ENCODE measurements around the gene CBFB.

The CBFB gene

DNA sequence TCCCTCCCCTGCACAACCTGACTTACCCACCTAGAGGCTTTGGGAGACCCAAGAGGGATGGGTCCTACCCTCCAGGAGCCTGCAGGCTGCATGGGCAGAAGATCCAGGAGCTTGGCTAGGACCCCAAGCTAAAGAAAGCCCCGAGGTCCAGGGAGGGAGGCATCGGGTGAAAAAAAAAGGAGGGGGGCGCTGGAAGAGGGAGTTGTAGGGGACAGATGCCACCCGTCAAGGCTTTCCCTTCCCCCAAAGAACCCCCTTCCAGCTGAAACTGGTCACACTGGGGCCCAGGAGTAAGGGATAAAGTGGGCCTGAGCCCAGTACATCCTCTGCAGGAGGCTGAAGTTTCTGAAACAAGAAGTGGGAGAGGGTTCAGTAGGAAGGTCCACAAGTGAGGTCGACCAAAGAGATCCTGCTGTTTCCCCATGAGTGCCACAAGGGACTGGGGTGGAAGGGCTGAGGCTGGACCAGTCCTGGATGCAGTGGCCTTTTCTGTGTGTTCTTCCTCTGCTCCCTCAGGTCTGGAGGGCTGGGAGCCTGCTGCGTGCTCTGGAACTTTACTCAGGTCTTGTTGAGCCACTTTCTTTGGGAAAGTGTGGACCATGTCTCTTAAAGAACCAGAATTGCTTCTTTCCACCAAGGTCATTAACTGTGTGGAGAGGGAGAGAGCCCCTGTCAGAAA lies 14.2 kb upstream of the CBFB start:
- TF ChIP-seq, protein P1, sequence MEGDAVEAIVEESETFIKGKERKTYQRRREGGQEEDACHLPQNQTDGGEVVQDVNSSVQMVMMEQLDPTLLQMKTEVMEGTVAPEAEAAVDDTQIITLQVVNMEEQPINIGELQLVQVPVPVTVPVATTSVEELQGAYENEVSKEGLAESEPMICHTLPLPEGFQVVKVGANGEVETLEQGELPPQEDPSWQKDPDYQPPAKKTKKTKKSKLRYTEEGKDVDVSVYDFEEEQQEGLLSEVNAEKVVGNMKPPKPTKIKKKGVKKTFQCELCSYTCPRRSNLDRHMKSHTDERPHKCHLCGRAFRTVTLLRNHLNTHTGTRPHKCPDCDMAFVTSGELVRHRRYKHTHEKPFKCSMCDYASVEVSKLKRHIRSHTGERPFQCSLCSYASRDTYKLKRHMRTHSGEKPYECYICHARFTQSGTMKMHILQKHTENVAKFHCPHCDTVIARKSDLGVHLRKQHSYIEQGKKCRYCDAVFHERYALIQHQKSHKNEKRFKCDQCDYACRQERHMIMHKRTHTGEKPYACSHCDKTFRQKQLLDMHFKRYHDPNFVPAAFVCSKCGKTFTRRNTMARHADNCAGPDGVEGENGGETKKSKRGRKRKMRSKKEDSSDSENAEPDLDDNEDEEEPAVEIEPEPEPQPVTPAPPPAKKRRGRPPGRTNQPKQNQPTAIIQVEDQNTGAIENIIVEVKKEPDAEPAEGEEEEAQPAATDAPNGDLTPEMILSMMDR (IDR thresholded peaks at IDR 0.05; ENCODE audit: insufficient read depth, low read length, poor library complexity, severe bottlenecking) = no peak
- Histone ChIP-seq H3K4me3 (replicated peaks; ENCODE audit: low read depth, low read length) (no peak overlapping the region; the same call in 1 of the 2 replicates), H3K27me3 (replicated peaks; ENCODE audit: control insufficient read depth, insufficient read depth, low read length) (no peaks in the 10 kb centered on the region), H3K36me3 (ENCODE audit: control insufficient read depth, insufficient read depth, low read length) (no peaks in the 10 kb centered on the region)
- DNase-seq (ENCODE audit: extremely low read depth, insufficient read length) = no peak

DNA sequence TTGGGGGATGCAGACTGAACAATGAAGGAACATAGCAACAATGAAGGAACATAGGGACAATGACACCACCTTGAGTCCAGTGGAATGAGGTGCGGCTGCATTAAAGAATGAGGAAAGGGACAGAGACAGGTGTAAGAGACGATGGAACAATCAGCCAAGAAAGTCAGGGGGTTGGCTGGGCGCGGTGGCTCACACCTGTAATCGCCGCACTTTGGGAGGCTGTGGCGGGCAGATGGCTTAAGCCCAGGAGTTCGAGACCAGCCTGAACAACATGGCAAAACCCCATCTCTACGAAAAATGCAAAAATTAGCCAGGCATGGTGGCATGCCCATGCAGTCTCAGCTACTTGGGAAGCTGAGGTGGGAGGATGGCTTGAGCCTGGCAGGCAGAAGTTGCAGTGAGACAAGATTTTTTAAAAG lies 13.6 kb upstream of the CBFB start:
- Histone ChIP-seq H3K36me3 (ENCODE audit: control insufficient read depth, insufficient read depth, low read length) (no peaks in the 10 kb centered on the region), H3K27me3 (replicated peaks; ENCODE audit: control insufficient read depth, insufficient read depth, low read length) (no peaks in the 10 kb centered on the region), H3K4me3 (replicated peaks; ENCODE audit: low read depth, low read length) (no peak overlapping the region)
- no peak for DNase-seq (ENCODE audit: extremely low read depth, insufficient read length)
- TF ChIP-seq, protein P1 (IDR thresholded peaks at IDR 0.05; ENCODE audit: insufficient read depth, low read length, poor library complexity, severe bottlenecking) = no peak

DNA sequence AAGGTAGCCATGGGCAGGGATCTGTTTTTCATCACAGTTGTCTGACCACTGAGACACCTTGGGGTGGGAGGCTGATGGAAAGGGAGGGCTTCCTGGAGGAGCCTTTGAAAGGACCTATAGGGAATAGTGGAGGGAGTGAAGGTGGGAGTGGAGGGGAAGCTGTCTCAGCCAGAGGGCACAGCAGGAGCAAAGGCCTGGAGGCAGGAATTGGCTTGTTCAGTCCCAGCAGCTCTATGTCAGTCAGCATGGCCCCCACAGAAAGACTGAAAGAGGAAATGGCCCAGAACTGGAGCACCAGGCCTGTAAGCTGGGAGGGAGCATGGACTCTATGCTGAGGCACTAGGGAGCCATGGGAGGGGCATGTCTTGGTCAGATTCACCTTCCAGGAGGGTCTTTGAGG lies 12.8 kb upstream of the CBFB start:
- H3K36me3 ChIP-seq (ENCODE audit: control insufficient read depth, insufficient read depth, low read length) = no peaks in the 10 kb centered on the region
- no peak overlapping the region for H3K4me3 ChIP-seq (replicated peaks; ENCODE audit: low read depth, low read length)
- H3K27me3 ChIP-seq (replicated peaks; ENCODE audit: control insufficient read depth, insufficient read depth, low read length) = no peaks in the 10 kb centered on the region
- TF ChIP-seq, protein P1 (IDR thresholded peaks at IDR 0.05; ENCODE audit: insufficient read depth, low read length, poor library complexity, severe bottlenecking) = no peak
- no peak for DNase-seq (ENCODE audit: extremely low read depth, insufficient read length)

DNA sequence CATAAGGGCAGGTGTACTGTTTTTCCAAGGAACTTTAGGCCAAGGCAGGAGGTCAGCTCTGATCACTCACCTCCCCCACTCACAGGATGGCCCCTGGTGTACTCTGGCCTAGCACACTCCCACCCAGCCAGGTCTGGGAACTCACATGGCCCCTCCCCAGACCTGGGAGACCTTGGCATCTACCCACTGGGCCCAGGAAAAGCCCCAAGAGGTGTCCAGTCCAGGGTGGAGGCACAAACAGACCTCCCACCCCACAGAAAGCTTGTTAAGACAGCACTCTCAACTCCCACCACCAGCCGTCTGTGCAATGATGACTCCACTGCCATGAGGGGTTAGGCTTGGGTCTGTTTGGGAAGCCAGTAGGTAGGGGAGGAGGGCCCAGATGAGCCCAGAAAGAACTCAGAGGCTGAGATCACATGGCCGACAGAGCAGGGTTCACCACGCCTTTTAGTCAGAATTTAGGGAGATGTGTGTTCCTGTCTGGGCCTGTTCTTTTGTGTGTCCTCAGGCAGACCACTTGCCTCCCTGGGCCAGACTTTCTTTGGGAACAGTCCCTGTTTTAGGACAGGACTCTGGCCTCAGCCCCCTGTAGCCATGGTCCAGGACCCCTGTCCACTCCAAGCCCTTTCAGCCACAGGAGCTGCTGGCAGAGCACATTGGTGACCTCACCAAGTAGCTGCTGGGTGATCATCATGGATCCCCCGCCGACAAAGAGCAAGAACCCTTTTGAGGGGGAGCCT lies 12.1 kb upstream of the CBFB start:
- Histone ChIP-seq H3K36me3 (ENCODE audit: control insufficient read depth, insufficient read depth, low read length) (no peaks in the 10 kb centered on the region), H3K27me3 (replicated peaks; ENCODE audit: control insufficient read depth, insufficient read depth, low read length) (no peaks in the 10 kb centered on the region), H3K4me3 (replicated peaks; ENCODE audit: low read depth, low read length) (no peak overlapping the region)
- no peak for DNase-seq (ENCODE audit: extremely low read depth, insufficient read length)
- TF ChIP-seq, protein P1 (IDR thresholded peaks at IDR 0.05; ENCODE audit: insufficient read depth, low read length, poor library complexity, severe bottlenecking) = no peak

DNA sequence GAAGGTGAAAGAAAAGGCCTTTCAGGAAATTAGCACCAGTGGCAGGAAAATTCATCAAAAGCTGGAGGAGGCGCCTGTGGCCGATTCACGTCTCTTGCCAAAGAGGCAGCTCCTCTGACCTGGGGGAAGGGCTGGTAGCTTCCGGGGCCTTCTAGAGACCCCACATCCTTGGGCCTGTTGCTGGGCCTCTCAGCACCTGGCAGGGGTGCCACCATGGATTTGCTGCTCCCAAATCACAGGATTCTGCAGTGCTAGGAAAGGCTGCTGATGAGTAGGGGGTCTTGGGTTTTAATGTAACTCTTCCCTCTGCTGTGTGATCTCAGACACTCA lies 11.6 kb upstream of the CBFB start:
- TF ChIP-seq, protein P1 (IDR thresholded peaks at IDR 0.05; ENCODE audit: insufficient read depth, low read length, poor library complexity, severe bottlenecking) = no peak
- no peak for DNase-seq (ENCODE audit: extremely low read depth, insufficient read length)
- Histone ChIP-seq H3K36me3 (ENCODE audit: control insufficient read depth, insufficient read depth, low read length) (no peaks in the 10 kb centered on the region), H3K4me3 (replicated peaks; ENCODE audit: low read depth, low read length) (no peak overlapping the region), H3K27me3 (replicated peaks; ENCODE audit: control insufficient read depth, insufficient read depth, low read length) (no peaks in the 10 kb centered on the region)
